GM20000 (cell line): Measurements from ENCODE around the gene ATP2C1.

ENCODE experiments used
- DNase-seq: peaks from one replicate; pipeline ENCODE4 v3.0.0; 2012; ENCODE audit warnings: low spot score
- TF ChIP-seq, protein P1 (sequence below): IDR thresholded peaks from 2 replicates; pipeline ENCODE4 v1.5.1; 2012; ENCODE audit warnings: mild to moderate bottlenecking, control low read depth; ENCODE audit errors: extremely low read depth, missing control alignments

The ATP2C1 gene

GRCh38 chr3:130895690-130896488, 2.0 kb downstream of the ATP2C1 start:
- TF ChIP-seq, protein P1, sequence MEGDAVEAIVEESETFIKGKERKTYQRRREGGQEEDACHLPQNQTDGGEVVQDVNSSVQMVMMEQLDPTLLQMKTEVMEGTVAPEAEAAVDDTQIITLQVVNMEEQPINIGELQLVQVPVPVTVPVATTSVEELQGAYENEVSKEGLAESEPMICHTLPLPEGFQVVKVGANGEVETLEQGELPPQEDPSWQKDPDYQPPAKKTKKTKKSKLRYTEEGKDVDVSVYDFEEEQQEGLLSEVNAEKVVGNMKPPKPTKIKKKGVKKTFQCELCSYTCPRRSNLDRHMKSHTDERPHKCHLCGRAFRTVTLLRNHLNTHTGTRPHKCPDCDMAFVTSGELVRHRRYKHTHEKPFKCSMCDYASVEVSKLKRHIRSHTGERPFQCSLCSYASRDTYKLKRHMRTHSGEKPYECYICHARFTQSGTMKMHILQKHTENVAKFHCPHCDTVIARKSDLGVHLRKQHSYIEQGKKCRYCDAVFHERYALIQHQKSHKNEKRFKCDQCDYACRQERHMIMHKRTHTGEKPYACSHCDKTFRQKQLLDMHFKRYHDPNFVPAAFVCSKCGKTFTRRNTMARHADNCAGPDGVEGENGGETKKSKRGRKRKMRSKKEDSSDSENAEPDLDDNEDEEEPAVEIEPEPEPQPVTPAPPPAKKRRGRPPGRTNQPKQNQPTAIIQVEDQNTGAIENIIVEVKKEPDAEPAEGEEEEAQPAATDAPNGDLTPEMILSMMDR, result no peak
- DNase-seq, result no peak

- TF ChIP-seq, protein P1, result no peak
- DNase-seq, result no peak
Measured at GRCh38 chr3:130897316-130897715, 3.4 kb downstream of the ATP2C1 start.

DNA sequence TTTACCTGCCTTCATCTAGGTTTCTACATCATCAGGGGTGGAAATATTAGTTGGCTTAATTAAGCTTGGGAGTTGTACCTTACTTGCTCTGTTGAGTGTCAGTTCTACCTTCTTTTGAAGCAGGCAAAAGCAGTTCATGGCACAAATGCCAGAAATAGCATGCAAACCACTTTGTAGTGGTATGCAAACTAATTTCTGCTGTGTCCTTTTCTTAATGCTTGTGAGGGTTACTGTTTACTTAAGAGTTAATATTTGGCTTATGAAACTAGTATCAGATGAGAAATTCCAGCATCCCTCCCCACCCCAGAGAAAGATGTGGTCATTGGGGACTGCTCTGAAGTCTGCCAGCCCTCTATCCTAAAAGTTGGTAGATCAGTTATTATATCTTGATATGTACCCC, 7.1 kb downstream of the ATP2C1 start:
- TF ChIP-seq, protein P1, result no peak
- DNase-seq, result no peak

DNA sequence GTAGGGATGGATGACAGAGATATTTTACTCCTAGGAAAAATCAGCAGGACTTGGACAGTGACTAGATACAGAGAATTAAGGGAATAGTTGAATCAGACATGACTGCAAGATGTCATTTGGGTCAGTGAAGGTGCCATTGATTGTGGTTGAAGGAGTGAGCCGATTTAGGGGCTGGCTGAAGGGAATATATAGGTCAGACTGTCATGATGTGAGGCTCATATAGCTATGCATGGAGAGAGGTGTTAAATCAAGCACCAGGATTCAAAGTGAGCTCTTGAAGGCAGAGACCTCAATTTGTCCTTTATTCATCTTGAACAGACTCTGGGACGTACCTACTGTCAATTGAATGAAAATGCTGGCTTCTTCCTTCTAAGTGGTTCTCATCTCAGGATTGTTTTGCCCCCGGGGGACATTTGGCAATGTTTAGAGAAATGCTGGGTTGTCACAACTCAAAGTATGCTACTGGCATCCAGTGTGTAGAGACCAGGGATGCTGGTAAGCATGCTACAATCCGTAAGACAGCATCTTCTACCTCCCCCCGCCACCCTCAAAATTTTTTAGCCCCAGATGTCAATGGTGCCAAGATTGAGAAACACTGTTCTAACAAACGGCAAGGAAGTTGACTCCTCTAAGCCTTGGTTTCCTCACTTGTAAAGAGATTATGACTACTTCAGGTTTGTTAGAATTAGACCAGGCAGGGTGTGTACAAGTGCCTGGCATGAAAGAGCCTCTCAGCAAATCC, 7.8 kb downstream of the ATP2C1 start:
- DNase-seq, result no peak

DNA sequence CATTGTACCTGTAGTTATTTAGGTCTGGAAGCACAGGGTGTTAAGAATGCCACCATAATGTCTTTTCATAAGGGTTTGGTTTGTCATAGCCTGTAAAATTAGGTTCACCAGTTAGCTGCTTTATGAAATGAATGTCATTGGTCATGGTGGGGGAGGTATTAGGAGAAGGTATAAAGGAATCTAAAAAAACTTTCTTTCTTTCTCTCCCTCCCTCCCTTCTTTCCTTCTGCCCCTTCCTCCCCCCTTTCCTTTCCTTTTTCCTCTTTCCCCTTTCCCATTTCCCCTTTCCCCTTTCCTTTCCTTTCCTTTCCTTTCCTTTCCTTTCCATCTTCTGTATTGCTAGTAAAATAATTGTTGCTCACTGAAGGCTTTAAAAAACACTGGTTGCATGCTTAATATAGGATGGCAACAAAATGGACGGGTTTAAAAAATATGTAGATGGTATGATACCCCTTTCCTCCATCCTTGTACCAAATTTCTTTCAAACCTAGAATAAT, 9.6 kb downstream of the ATP2C1 start:
- DNase-seq, result no peak
- TF ChIP-seq, protein P1, result no peak

More for the DNA sequence above, 7.8 kb downstream of the ATP2C1 start:
- TF ChIP-seq, protein P1, result no peak

- TF ChIP-seq, protein P1, result no peak
- DNase-seq, result no peak
Measured at GRCh38 chr3:130904491-130904890, 10.6 kb downstream of the ATP2C1 start.

DNA sequence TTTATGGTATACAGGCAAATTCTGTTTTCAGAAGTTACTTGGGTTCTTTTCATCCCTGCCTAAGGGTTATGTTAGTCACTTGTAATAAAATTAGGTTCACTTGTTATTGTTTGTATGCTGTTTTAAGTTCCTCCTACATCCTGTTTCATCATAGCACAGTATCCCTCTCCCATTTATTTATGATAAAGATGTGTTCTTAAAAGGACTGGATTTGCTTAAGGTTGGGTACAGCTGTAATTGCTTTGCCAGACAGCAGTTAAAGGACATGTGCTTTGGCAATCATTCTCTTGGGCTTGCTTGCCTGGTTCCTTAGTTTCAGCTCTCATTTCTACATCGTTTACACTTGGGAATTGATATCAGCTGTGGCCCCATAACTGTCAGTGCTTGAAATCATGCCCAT, 11.7 kb downstream of the ATP2C1 start:
- no peak for DNase-seq
- TF ChIP-seq, protein P1, result no peak
